ENCODE measurements around the gene CARD6. TPM values are rescaled to one million over a fixed set of nuclear protein-coding genes. Genes with fewer than 3 reads are reported as not detected.
A peak's percentile ranks its signal among the peaks of the same experiment; 100 is the strongest.

The CARD6 gene
- total and polyA plus RNA-seq, 9 of the 15 experiments (the other 6 are each of a cell fraction or from before 2014, with no cell fraction given), result 3.5 to 8.3 (median 5.9) TPM

DNA sequence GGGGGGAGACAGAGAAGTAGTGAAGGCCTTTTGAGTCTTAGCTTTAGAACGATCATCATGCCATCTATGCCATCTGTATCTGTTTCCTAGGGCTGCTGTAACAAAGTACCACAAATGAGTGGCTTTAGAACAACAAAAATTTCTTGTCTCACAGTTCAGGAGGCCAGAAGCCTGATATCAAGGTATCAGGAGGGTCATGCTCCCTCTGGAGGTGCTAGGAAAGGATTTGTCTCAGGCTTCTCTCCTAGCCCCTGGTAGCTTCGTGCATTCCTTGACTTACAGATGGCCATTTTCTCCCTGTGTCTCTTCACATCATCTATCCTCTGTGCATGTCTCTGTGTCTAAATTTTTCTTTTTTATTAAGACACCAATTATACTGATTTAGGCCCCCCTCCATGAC is 5.2 kb downstream of the CARD6 start (continued):
- TF ChIP-seq ZNF174 (CRISPR knock-in tag; IDR thresholded peaks at IDR 0.05), result no peak

- FAIRE-seq (peak; percentile 40), DNase-seq (ENCODE audit: extremely low read depth in 1 of 4, low spot score in 3 of 4) (no peak), ATAC-seq (no peak)
- CTCF ChIA-PET (ENCODE audit: low intra/inter-chr PET ratio), result no interaction called here
- no TSS peak for BruUV-seq (replicated peaks)
- H3K9me3 ChIP-seq (replicated peaks; ENCODE audit: control insufficient read depth, insufficient read depth, low read depth, low read length), result no peaks in the 10 kb centered on the region
- no peaks in the 10 kb centered on the region for H3K27me3 ChIP-seq (ENCODE audit: control insufficient read depth in 2 of 2, insufficient read depth in 2 of 2, low read length in 2 of 2)
- no peak overlapping the region for H2AFZ ChIP-seq (ENCODE audit: low read depth, low read length)
- H3K9ac ChIP-seq (ENCODE audit: insufficient read depth in 1 of 2, low read depth in 2 of 2, low read length in 2 of 2), result no peak overlapping the region
- in situ Hi-C loops (cut with MboI) (no loop called here), intact Hi-C loops (cut with micrococcal nuclease) (no loop called here)
- 0 out of 3 replicates have a peak, but pooled peaks cover under 1% of the 10 kb centered on the region for H3K79me2 ChIP-seq (ENCODE audit: control insufficient read depth, insufficient read depth, low read length)
- no peaks in the 10 kb centered on the region for H4K20me1 ChIP-seq (replicated peaks; ENCODE audit: control insufficient read depth, insufficient read depth, low read length)
- no peak overlapping the region for H3K4me2 ChIP-seq (ENCODE audit: insufficient read depth, low read length)
- H3K4me3 ChIP-seq, result no peak overlapping the region
- H3K9me1 ChIP-seq (ENCODE audit: control insufficient read depth, insufficient read depth, low read length), result no peaks in the 10 kb centered on the region
- H3K4me1 ChIP-seq (replicated peaks in 1 of 2; ENCODE audit: control insufficient read depth in 2 of 2, insufficient read depth in 2 of 2, low read length in 2 of 2), result 0 out of 5 replicates have a peak, but pooled peaks cover 0 to 2% of the 10 kb centered on the region in 2 experiments
- no peak overlapping the region for H3K27ac ChIP-seq (ENCODE audit: extremely low read depth, low read depth, low read length)
- POLR2A ChIA-PET, result interaction anchor here (1.1 to 2.1 kb wide), 2 partner anchors 12 to 14 kb away, joined by 3 to 7 read pairs; partner anchors contain the start of gene RPL37
- WGBS (ENCODE audit: insufficient coverage, low coverage, missing lambda C conversion rate), result 0% methylated on average over 1 of the region's 1 CpG
- H3K36me3 ChIP-seq (ENCODE audit: control insufficient read depth, insufficient read depth, low read length), result no peaks in the 10 kb centered on the region
- no peak for TF ChIP-seq ZNF592 (IDR thresholded peaks at IDR 0.05)
- no peak for TF ChIP-seq FOXJ3 (CRISPR knock-in tag; IDR thresholded peaks at IDR 0.05)
- TF ChIP-seq KDM1A (IDR thresholded peaks at IDR 0.05), result 0 out of 4 replicates have a peak, but pooled peaks of 1 of the 2 experiments have one; percentile 15
- TF ChIP-seq SPI1 (IDR thresholded peaks at IDR 0.05; ENCODE audit: borderline replicate concordance, low read depth, low read length), result no peak
- TF ChIP-seq TRIM28 (IDR thresholded peaks at IDR 0.05), result peak; percentile 78; the same call in 1 of the 2 replicates
- TF ChIP-seq ESRRB (CRISPR knock-in tag; IDR thresholded peaks at IDR 0.05; ENCODE audit: borderline replicate concordance), result no peak
- no peak for TF ChIP-seq GATAD2B (IDR thresholded peaks at IDR 0.05; ENCODE audit: borderline replicate concordance)
- peak; percentile 22 for TF ChIP-seq BRD9 (IDR thresholded peaks at IDR 0.05; ENCODE audit: low read depth, partially characterized antibody)
- TF ChIP-seq CBX3 (IDR thresholded peaks at IDR 0.05; ENCODE audit: borderline replicate concordance in 1 of 2, low read length in 2 of 2), result peak in 1 of 2 experiments; percentile 88; a peak in 2 of 3 replicates
- TF ChIP-seq CEBPG (CRISPR knock-in tag; IDR thresholded peaks at IDR 0.05), result no peak
- no peak for TF ChIP-seq CEBPG (tag; conservative IDR thresholded peaks at IDR 0.05 in 1 of 2, IDR thresholded peaks at IDR 0.05 in 1 of 2)
- TF ChIP-seq ZNF668 (CRISPR knock-in tag; IDR thresholded peaks at IDR 0.05), result no peak
- no peak for TF ChIP-seq ELF4 (CRISPR knock-in tag; IDR thresholded peaks at IDR 0.05)
- TF ChIP-seq KLF10 (CRISPR knock-in tag; IDR thresholded peaks at IDR 0.05), result no peak
- no peak for TF ChIP-seq PHTF2 (CRISPR knock-in tag; IDR thresholded peaks at IDR 0.05)
- no peak for TF ChIP-seq SRF (CRISPR knock-in tag; IDR thresholded peaks at IDR 0.05)
- no peak; the same call in 1 of the 2 replicates for TF ChIP-seq CBFA2T3 (IDR thresholded peaks at IDR 0.05)
- TF ChIP-seq FUS (optimal IDR thresholded peaks at IDR 0.05; ENCODE audit: low read depth, low read length), result no peak
- TF ChIP-seq ZNF436 (CRISPR knock-in tag; IDR thresholded peaks at IDR 0.05), result no peak
- no peak for TF ChIP-seq ERF (CRISPR knock-in tag; IDR thresholded peaks at IDR 0.05)
These were observed 6.4 kb downstream of the CARD6 start for GRCh38 chr5:40847525-40847924.
